ENCODE data around the gene CBX8. TPM values are rescaled to one million over a fixed set of nuclear protein-coding genes. Genes with fewer than 3 reads are reported as not detected.

CBX8 gene
- total RNA-seq, 1 donor from 2014 or later = 16.3 TPM

- TF ChIP-seq CTCF (IDR thresholded peaks at IDR 0.05; ENCODE audit: unreplicated experiment) = no peak
- Mint-ChIP-seq H3K36me3 (peaks cover 32% of the 10 kb centered on the region), H3K4me1 (peaks cover 20% of the 10 kb centered on the region), H3K9me3 (no peaks in the 10 kb centered on the region), H3K4me3 (no peak overlapping the region), H3K27me3 (ENCODE audit: low read depth) (peaks cover 7% of the 10 kb centered on the region), H3K27ac (no peak overlapping the region)
- no peak for DNase-seq (ENCODE audit: low spot score in 2 of 2, unreplicated experiment in 2 of 2)
Measured at GRCh38 chr17:79781736-79782575, 14.9 kb downstream of the CBX8 start.

- Mint-ChIP-seq H3K27me3 (ENCODE audit: low read depth) (no peaks in the 10 kb centered on the region), H3K27ac (no peak overlapping the region), H3K4me1 (peaks cover 28% of the 10 kb centered on the region), H3K36me3 (peaks cover 30% of the 10 kb centered on the region), H3K9me3 (no peaks in the 10 kb centered on the region), H3K4me3 (no peak overlapping the region)
- no peak for TF ChIP-seq CTCF (IDR thresholded peaks at IDR 0.05; ENCODE audit: unreplicated experiment)
- no peak for DNase-seq (ENCODE audit: low spot score in 2 of 2, unreplicated experiment in 2 of 2)
Measured at GRCh38 chr17:79781012-79781650, 15.7 kb downstream of the CBX8 start.

GRCh38 chr17:79779661-79780365 is 17.1 kb downstream of the CBX8 start:
- Mint-ChIP-seq H3K27me3 (ENCODE audit: low read depth) (peaks cover 2% of the 10 kb centered on the region), H3K4me1 (peaks cover 30% of the 10 kb centered on the region), H3K9me3 (no peaks in the 10 kb centered on the region), H3K27ac (no peak overlapping the region), H3K4me3 (peak overlapping the region; percentile 92), H3K36me3 (peaks cover 26% of the 10 kb centered on the region)
- DNase-seq (ENCODE audit: low spot score in 2 of 2, unreplicated experiment in 2 of 2) = no peak
- no peak for TF ChIP-seq CTCF (IDR thresholded peaks at IDR 0.05; ENCODE audit: unreplicated experiment)

- no peak for DNase-seq (ENCODE audit: low spot score in 2 of 2, unreplicated experiment in 2 of 2)
- Mint-ChIP-seq H3K36me3 (peaks cover 26% of the 10 kb centered on the region), H3K4me3 (peak overlapping the region; percentile 92), H3K27ac (peak overlapping the region; percentile 87), H3K27me3 (ENCODE audit: low read depth) (peaks cover 9% of the 10 kb centered on the region), H3K4me1 (peaks cover 30% of the 10 kb centered on the region), H3K9me3 (no peaks in the 10 kb centered on the region)
- no peak for TF ChIP-seq CTCF (IDR thresholded peaks at IDR 0.05; ENCODE audit: unreplicated experiment)
Measured at GRCh38 chr17:79779084-79779529, 17.8 kb downstream of the CBX8 start.

- no peak for TF ChIP-seq CTCF (IDR thresholded peaks at IDR 0.05; ENCODE audit: unreplicated experiment)
- peak in 1 of 2 experiments; percentile 77 for DNase-seq (ENCODE audit: low spot score in 2 of 2, unreplicated experiment in 2 of 2)
- H3K27ac Mint-ChIP-seq = peak overlapping the region; percentile 87
- peaks cover 25% of the 10 kb centered on the region for H3K36me3 Mint-ChIP-seq
- peaks cover 14% of the 10 kb centered on the region for H3K27me3 Mint-ChIP-seq (ENCODE audit: low read depth)
- no peaks in the 10 kb centered on the region for H3K9me3 Mint-ChIP-seq
- peaks cover 30% of the 10 kb centered on the region for H3K4me1 Mint-ChIP-seq
- H3K4me3 Mint-ChIP-seq = peak overlapping the region; percentile 92
Measured at GRCh38 chr17:79778504-79779083, 18.3 kb downstream of the CBX8 start.

Data from mesothelial cell of epicardium (in vitro differentiated cells).